Right cardiac atrium (tissue), 5 donors: ENCODE measurements around the gene TAGLN. TPM values are rescaled to one million over a fixed set of nuclear protein-coding genes. Genes with fewer than 3 reads are reported as not detected.
A peak's percentile ranks its signal among the peaks of the same experiment; 100 is the strongest.

ENCODE experiments used
- ATAC-seq, 2 donors: fragments of 200-7000 bp; cut with Tn5 transposase; one replicate each; pipeline versions ENCODE4 v1.8.0 to v1.9.1; 2020; ENCODE audit warnings: moderate library complexity in 2 of 2, mild to moderate bottlenecking in 1 of 2
- DNase-seq, 3 donors: peaks; one replicate each; pipeline ENCODE4 v3.0.0-alpha.2; 2020
- H3K27ac ChIP-seq: one replicate; pipeline ENCODE4 v1.5.1; 2013; ENCODE audit warnings: mild to moderate bottlenecking, low read length, control low read depth, moderate library complexity
- H3K27me3 ChIP-seq: one replicate; pipeline ENCODE4 v1.6.1; 2013; ENCODE audit not compliant: control insufficient read depth, insufficient read depth
- H3K4me1 ChIP-seq: one replicate; pipeline ENCODE4 v1.6.1; 2013; ENCODE audit warnings: low read length; ENCODE audit not compliant: control insufficient read depth, insufficient read depth
- H3K4me3 ChIP-seq: one replicate; pipeline ENCODE4 v1.5.1; 2013; ENCODE audit warnings: low read length, control low read depth
- H3K9me3 ChIP-seq: one replicate; pipeline ENCODE4 v1.6.1; 2013; ENCODE audit warnings: low read length; ENCODE audit not compliant: control insufficient read depth
- WGBS: extraction: QIAGEN DNeasy Blood & Tissue Kit; methylation state at CpG from one replicate; pipeline ENCODE4 v1.1.7; 2013; 5-methylcytosine and 5-hydroxymethylcytosine counted together
- intact Hi-C, 4 donors: fragments of 100-400 bp; cut with DNase I; formaldehyde crosslinking; loops; one replicate each; pipeline versions ENCODE4 v1.11.0 to v1.14.0; 2022 to 2023
- polyA plus RNA-seq: library from polyadenylated mRNA; stranded (reverse); fragments of 200-250 nt; gene quantifications from one replicate; pipeline ENCODE4 v1.2.3, GENCODE V29; 2013
- total RNA-seq, 4 donors: library from RNA; stranded (reverse); fragmentation: NEBNext Ultra II Directional; extraction: Animal tissue kit (Norgen Biotek cat#: 25700); gene quantifications; one replicate each; pipeline ENCODE4 v1.2.1, GENCODE V29; 2021
- donor health status: healthy with polysubstance abuse.
- donor health status: DM: no; HTN: yes; CAD: no.
- donor health status: DM: no; HTN: no; CAD: no.
- donor health status: DM: no; HTN: yes; CAD: no; lungs with severe emphysema.
- donor health status: DM: yes; HTN: yes; CAD: no.

TAGLN gene
- total and polyA plus RNA-seq, 5 donors, result 414 to 1,307 (median 937) TPM

DNA sequence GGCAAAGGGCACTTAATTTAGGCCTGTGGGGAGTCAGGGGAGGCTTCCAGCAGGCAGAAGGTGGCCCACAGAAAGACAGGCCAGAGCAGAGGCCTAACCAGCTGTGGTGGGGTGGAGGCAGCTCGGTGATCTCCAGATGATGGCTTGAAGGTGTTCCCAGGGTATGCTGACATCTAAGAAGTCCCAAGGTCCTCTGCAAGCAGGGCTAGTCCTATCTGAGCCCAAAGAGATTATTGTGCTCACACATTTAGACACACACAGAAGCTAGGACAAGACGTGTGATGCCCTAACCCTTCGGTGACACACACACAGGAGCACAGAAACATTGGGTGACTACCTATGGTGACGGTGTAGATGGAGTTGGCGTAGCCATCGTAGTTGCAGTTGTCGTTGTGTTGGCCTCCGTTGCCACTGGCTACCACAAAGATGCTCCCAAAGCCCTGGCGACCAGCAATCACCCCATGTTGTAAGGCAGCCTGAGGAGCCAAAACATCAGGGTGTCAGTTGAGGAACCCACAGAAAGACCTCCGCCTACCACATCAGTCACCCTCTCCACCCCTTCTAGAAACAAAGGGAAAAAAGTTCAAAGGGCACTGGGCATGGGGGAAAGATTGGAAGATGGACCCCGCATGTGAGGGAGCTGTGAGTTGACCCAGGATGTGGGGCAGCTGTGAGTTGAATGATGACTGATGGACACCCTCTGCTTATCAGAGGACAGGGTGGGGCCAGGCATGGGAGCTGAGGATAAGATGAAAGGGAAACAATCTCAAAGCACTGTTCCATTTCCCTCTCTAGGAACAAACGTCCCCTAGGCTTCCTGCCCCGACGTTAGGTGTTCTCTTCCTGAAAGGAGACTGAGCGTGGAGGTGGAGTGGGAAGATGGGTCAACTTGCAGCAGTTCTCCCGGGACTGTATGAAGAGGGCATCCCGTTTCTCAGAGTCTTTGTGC lies 24.8 kb downstream of the TAGLN start:
- intact Hi-C loops, result loop anchor here (5.0 to 10.0 kb wide), 3 partner anchors 37 to 429 kb away; partner anchors contain the start of gene APOA5 (in 3 of the 4)
- WGBS, result 70% methylated on average over 17 of the region's 17 CpGs
- ATAC-seq (peak in 1 of 2 donors; percentile 31), DNase-seq (peak in 1 of 3 donors; percentile 27)
- H3K27ac ChIP-seq, result no peak overlapping the region
- H3K27me3 ChIP-seq, result no peaks in the 10 kb centered on the region
- H3K4me1 ChIP-seq, result peaks cover 24% of the 10 kb centered on the region
- H3K4me3 ChIP-seq, result no peak overlapping the region
- H3K9me3 ChIP-seq, result no peaks in the 10 kb centered on the region

DNA sequence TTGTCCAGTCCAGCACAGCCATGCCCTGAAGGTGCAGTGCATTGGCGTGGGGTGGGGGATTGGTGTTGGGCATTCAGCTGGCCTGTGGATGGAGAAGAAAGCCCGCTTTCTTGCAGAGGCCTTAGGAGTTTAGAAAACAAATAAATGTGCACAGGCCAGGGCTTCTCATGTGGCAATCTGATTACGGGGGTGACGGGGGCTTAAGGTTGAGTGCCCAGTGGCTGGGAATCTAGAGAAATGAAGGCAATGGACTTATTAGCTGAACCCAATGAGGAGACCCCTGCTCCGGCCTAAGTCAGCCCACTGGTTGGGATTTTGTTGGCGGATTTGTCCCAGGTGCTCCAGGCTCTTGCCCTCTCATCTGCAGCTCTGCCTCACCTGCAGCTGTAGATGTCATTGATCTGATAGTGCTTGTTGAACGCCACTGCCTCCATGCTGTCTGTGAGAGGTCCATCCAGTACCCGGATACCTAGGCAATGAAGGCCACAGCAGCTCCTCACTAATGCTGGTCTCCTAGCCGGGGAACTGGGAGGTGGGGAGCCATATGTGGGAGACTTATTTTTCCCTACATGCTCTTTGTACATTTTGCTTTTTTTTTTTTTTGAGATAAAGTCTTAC lies 26.5 kb downstream of the TAGLN start:
- no peak for ATAC-seq
- Histone ChIP-seq H3K27me3 (no peaks in the 10 kb centered on the region), H3K4me3 (no peak overlapping the region), H3K4me1 (peaks cover 10% of the 10 kb centered on the region), H3K9me3 (no peaks in the 10 kb centered on the region), H3K27ac (no peak overlapping the region)
- 95% methylated on average over 9 of the region's 9 CpGs for WGBS
- intact Hi-C loops, result loop anchor here (5.0 to 10.0 kb wide), 5 partner anchors 43 to 431 kb away; partner anchors contain the start of gene APOA5 (in 3 of the 4)
- peak in 1 of 3 donors; percentile 14 for DNase-seq

DNA sequence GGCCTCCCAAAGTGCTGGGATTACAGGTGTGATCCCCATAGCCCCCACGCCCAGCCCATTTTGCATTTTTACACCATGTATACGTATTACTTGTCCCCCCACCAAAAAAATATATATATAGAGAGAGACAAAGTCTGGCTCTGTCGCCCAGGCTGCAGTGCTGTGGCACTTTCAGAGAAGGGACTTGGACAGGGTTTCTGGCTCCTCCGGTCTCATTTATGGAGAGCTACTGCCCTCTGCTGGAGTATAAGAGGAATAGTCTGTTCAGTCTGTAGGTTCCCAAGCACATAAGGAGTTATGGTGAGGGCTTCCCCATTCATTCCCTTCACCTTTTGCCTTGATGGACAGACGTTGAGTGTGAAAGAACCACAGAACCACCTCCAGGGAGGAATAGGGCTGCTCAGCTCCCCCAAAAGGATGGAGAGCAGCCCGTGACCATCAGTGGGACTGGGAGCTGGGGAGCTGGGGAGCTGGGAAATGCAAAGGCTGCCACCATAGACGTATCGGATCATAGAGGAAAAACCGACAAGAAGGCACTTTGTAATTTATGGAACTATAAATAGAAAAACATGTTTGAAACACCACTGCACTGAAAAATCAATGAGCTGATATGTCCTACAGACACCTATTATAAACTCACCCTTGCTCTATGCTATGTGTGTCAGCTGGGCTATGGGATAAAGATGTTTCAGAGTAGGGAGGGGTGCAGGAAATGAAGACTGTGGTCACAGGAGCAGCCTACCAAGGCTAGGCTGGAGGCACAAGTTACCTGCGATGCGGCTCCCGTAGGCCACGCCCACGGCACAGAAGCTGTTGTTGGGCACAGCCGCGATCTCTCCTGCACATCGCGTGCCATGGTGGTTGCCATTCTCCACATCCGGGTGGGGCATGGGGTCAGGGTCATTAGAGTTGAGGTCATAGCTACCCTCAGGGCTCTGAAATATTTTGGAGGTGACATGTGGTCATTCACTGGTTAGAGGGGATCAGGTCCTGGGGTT lies 27.5 kb downstream of the TAGLN start:
- intact Hi-C loops, result loop anchor here (5.0 to 10.0 kb wide), 5 partner anchors 44 to 432 kb away; partner anchors contain the start of gene APOA5 (in 3 of the 4)
- peak; percentile 56 to 75 (median 66) for DNase-seq

DNA sequence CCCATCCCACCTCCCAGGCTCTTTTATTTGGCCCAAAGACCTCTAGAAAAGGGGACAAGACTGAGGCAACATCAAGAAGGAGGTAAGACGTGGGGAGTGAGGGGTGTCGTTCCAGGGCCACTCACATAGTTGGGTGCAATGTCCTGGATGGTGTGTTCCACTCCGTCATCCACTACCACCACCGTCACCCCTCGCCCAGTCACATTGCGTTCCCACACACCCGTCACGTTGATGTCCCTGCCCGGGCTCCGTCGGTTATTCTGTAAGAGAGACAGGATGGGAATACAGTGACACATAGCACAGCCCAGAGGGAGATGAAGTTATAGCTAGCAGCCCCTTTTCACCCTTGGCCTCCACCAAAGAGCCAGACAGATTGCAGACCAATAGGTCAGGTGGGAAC lies 28.9 kb downstream of the TAGLN start:
- Histone ChIP-seq H3K27me3 (no peaks in the 10 kb centered on the region), H3K9me3 (no peaks in the 10 kb centered on the region), H3K27ac (no peak overlapping the region), H3K4me1 (peaks cover under 1% of the 10 kb centered on the region), H3K4me3 (no peak overlapping the region)
- intact Hi-C loops, result loop anchor here (5.0 to 10.0 kb wide), 5 partner anchors 46 to 433 kb away; partner anchors contain the start of gene APOA5 (in 3 of the 4)
- WGBS, result 90% methylated on average over 11 of the region's 11 CpGs
- ATAC-seq (no peak), DNase-seq (peak in 1 of 3 donors; percentile 36)

More for the DNA sequence above, 27.5 kb downstream of the TAGLN start:
- H3K4me1 ChIP-seq, result peaks cover under 1% of the 10 kb centered on the region
- no peak overlapping the region for H3K4me3 ChIP-seq
- WGBS, result 59% methylated on average over 19 of the region's 19 CpGs
- ATAC-seq, result peak; percentile 60 to 67
- no peak overlapping the region for H3K27ac ChIP-seq
- no peaks in the 10 kb centered on the region for H3K27me3 ChIP-seq
- no peaks in the 10 kb centered on the region for H3K9me3 ChIP-seq

DNA sequence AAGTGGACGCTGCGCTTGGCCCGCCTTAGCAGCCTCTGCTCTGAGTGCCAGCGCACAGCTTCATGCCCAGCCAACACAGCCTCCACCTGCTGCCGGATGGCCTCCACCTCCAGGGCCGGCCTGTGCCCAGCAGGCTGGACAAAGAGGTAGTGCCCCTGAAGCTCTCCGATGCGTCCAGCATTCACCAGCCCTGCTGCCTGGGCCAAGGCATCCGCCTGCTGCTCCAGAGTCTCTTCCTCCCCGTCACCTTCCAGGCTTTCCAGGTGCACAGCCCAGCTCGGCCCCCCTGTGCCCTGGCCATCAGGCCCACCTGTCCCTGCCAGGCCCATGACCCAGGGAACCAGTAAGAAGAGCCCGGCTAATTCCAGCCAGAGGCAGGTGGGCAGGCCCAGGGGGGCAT lies 30.2 kb downstream of the TAGLN start:
- H3K27ac ChIP-seq, result no peak overlapping the region
- no peak overlapping the region for H3K4me3 ChIP-seq
- H3K27me3 ChIP-seq, result no peaks in the 10 kb centered on the region
- peaks cover 5% of the 10 kb centered on the region for H3K4me1 ChIP-seq
- intact Hi-C loops, result loop anchor here (5.0 to 10.0 kb wide), 5 partner anchors 47 to 435 kb away; partner anchors contain the start of gene APOA5 (in 3 of the 4)
- no peak for DNase-seq
- no peak for ATAC-seq
- WGBS, result 92% methylated on average over 12 of the region's 12 CpGs
- no peaks in the 10 kb centered on the region for H3K9me3 ChIP-seq

DNA sequence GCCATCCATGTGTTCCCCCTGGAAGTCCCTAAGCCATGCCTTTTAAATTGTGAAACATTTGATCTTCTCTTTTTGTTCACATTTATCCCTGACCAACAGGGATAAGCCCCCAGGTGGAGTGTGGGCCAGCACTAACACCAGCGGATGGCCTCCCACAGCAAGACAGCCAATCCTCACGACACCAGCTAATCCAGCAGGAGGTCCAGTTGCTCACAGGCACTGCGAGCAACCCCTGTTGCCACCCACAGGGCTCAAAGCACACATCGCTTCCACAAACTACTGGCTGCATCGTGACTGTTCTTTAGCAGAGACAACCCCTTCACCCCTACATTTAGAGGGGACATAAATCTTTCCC lies 30.7 kb downstream of the TAGLN start:
- DNase-seq (no peak), ATAC-seq (no peak)
- no peaks in the 10 kb centered on the region for H3K27me3 ChIP-seq
- no peak overlapping the region for H3K27ac ChIP-seq
- 84% methylated on average over 5 of the region's 5 CpGs for WGBS
- H3K9me3 ChIP-seq, result no peaks in the 10 kb centered on the region
- intact Hi-C loops, result loop anchor here (5.0 to 10.0 kb wide), 5 partner anchors 48 to 435 kb away; partner anchors contain the start of gene APOA5 (in 3 of the 4)
- H3K4me3 ChIP-seq, result no peak overlapping the region
- H3K4me1 ChIP-seq, result peaks cover 5% of the 10 kb centered on the region

DNA sequence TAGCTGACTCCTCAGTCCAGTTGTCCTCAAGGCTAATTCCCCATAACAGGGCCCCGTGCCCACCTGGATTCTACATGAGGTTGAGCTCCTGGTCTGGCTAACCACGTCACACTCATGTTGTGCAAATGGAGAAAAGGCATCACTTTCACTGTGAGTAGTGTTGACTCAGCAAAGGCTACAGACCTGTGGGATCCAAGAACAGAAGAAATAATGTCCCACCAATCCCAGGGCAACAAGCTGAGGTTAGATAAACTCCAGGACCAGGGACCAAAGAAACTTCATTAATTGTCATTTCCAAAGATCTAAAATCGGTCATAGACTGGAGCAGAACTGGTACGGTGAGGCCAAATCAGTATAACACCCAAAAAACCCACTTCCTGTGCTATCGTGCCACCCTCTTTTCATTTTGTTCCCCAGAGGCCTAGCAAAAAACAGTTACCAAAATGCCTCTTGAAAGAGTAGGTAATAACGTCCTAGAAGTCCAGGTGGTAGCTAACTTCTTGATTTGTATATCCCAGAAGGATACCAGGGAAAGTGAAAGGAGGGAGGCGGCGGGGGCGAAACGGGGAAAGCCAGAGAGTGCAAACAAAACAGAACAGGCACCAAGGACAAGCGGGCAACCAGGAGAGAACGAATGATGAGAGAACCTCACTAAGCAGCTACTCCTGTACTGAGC lies 31.3 kb downstream of the TAGLN start:
- no peaks in the 10 kb centered on the region for H3K27me3 ChIP-seq
- DNase-seq, result no peak
- intact Hi-C loops, result no loop called here
- no peak for ATAC-seq
- H3K27ac ChIP-seq, result no peak overlapping the region
- no peak overlapping the region for H3K4me3 ChIP-seq
- peaks cover 5% of the 10 kb centered on the region for H3K4me1 ChIP-seq
- H3K9me3 ChIP-seq, result no peaks in the 10 kb centered on the region
- WGBS, result 76% methylated on average over 12 of the region's 12 CpGs

DNA sequence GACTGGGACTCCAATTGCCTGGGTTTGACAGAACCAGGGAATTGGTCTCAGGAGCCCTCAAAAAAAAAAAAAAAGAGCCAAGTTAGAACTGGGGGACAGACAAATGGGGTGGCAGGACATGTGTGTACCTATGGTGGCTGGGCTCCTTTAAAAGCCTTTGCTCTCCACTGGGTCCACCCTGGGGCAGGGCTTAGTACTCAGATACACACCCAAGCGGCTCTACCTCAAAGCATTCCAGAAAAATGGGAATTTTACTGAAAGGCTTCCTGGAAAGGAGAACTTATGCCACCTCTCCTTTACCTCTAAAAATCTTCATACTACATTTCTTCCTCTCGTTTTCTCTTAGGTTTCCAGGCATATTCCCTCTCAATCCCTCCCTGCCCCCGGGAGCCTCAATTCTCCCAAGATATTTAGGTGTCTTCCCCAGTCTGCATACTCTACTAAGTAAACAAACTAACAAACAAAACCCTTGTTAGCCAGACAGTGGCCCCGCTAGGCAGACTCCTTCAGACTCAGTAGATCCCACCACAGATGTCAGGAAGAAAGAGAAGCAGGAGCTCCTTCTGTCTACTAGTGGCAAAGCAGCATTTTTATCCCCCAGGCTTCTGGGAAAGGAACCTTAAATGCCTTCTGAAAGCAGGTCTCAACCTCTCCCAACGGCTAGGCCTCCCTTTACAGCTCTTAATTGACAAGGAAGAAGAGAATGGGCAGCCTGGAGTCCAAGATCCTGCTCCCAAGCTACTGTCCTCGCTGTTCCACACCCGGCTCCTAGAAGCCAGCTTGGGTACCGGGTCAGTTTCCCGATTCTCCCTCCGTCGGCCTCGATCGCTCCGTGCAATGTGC lies 32.0 kb downstream of the TAGLN start:
- no peak for DNase-seq
- Histone ChIP-seq H3K9me3 (no peaks in the 10 kb centered on the region), H3K4me1 (peaks cover 5% of the 10 kb centered on the region), H3K27me3 (no peaks in the 10 kb centered on the region), H3K27ac (peak overlapping the region; percentile 98), H3K4me3 (peak overlapping the region; percentile 100)
- intact Hi-C loops, result no loop called here
- WGBS, result 10% methylated on average over 14 of the region's 14 CpGs
- no peak for ATAC-seq

DNA sequence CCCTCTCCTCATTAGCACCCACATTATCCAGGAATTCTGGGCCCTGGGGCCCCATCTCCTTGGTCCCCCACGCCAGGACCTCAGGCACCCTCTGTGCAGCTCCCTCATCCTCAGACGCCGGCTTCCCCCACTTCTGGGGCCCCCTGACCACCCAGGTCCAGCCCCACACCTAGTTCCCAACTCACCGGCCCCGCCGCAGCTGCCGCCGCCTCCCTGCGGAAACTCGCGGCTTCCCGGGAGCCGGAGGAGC lies 32.6 kb downstream of the TAGLN start, which contains the start of gene PCSK7:
Gene PCSK7 (minus strand): TSS at position 232 of the 250 bp plus-strand sequence. CDS start 2,229 bp downstream, outside the sequence.
- Histone ChIP-seq H3K27me3 (no peaks in the 10 kb centered on the region), H3K4me3 (peak within 1 kb of the TSS; percentile 100), H3K27ac (peak within 1 kb of the TSS; percentile 98), H3K4me1 (peaks cover 5% of the 10 kb centered on the region), H3K9me3 (no peaks in the 10 kb centered on the region)
- WGBS, result 0% methylated on average over 13 of the region's 13 CpGs
- peak in 1 of 3 donors; percentile 93 for DNase-seq
- intact Hi-C loops, result no loop called here
- ATAC-seq, result no peak
